Suprapubic skin (tissue), 4 donors: ENCODE results near the gene MTTP.

ENCODE experiments used
- CTCF ChIP-seq, 2 donors: fragments of 200-600 bp in 1 of 2; fragments of 450-650 bp in 1 of 2; sonication (generic) in 1 of 2; IDR thresholded peaks; one replicate each; pipeline ENCODE4 v1.5.1; 2016 to 2019; ENCODE audit warnings: antibody characterized with exemption in 2 of 2, mild to moderate bottlenecking in 1 of 2, moderate library complexity in 1 of 2
- EP300 ChIP-seq: sonication (generic); formaldehyde crosslinking; IDR thresholded peaks from one replicate; pipeline ENCODE4 v1.6.1; 2017; ENCODE audit warnings: antibody characterized with exemption
- POLR2AphosphoS5 ChIP-seq, 3 donors: sonication (generic); formaldehyde crosslinking; IDR thresholded peaks; one replicate each; pipeline ENCODE4 v1.6.1; 2017; ENCODE audit warnings: antibody characterized with exemption in 3 of 3

- TF ChIP-seq CTCF (IDR thresholded peaks at IDR 0.05) (no peak), EP300 (no peak), POLR2AphosphoS5 (IDR thresholded peaks at IDR 0.05) (no peak)
Measured at GRCh38 chr4:99670409-99671073, 95.9 kb downstream of the MTTP start.
